GM12874 (cell line): ENCODE measurements around the gene KRT7.

Experiments used
- CTCF ChIP-seq: IDR thresholded peaks from 2 replicates; pipeline ENCODE4 v1.5.1; 2011; ENCODE audit warnings: low read depth, mild to moderate bottlenecking, control low read depth, low read length, moderate library complexity; ENCODE audit not compliant: insufficient read depth

The KRT7 gene

GRCh38 chr12:52187640-52188039 is 45.4 kb upstream of the KRT7 start:
- TF ChIP-seq CTCF = no peak

- no peak for TF ChIP-seq CTCF
These were observed 44.4 kb upstream of the KRT7 start for GRCh38 chr12:52188658-52189057.

- no peak for TF ChIP-seq CTCF
These were observed 43.5 kb upstream of the KRT7 start for GRCh38 chr12:52189376-52190174.

- TF ChIP-seq CTCF = no peak
These were observed 41.9 kb upstream of the KRT7 start for GRCh38 chr12:52190860-52191729.

- TF ChIP-seq CTCF = no peak
These were observed 40.9 kb upstream of the KRT7 start, which contains the start of gene KRT80 for GRCh38 chr12:52191841-52192791. Gene KRT80, minus strand, starts transcription at chr12:52192014. Its CDS starts 112 bp downstream, at chr12:52191902.

- TF ChIP-seq CTCF = no peak
These were observed 39.5 kb upstream of the KRT7 start for GRCh38 chr12:52193532-52193931.
